Osteoblast (primary cell): ENCODE measurements around the gene N4BP3. TPM values are rescaled to one million over a fixed set of nuclear protein-coding genes. Genes with fewer than 3 reads are reported as not detected.

ENCODE experiments used
- total RNA-seq: library from RNA; depleted of rRNA; stranded (reverse); fragments of >200 nt; gene quantifications from 2 replicates; pipeline ENCODE4 v1.2.3, GENCODE V29; 2012

The N4BP3 gene
- total RNA-seq, 1 donor = under 0.01 TPM

Other genes with a start within 250 kb of the N4BP3 start
- not detected in 2 replicates for gene PROP1, start 117.3 kb upstream of the N4BP3 start, total RNA-seq
- 20.0 and 20.6 TPM in 2 replicates for gene RMND5B, start 17.5 kb downstream of the N4BP3 start, total RNA-seq
- gene NHP2, start 40.4 kb downstream of the N4BP3 start, total RNA-seq = 66.2 and 71.3 TPM in 2 replicates
- not detected in 2 replicates for gene GMCL2, start 73.8 kb downstream of the N4BP3 start, total RNA-seq
- gene HNRNPAB, start 91.0 kb downstream of the N4BP3 start, total RNA-seq = 40.9 and 42.4 TPM in 2 replicates
- gene PHYKPL, start 119.3 kb downstream of the N4BP3 start, total RNA-seq = 35.1 and 36.5 TPM in 2 replicates